Osteocyte (in vitro differentiated cells): Measurements from ENCODE around the gene MLX. TPM values are rescaled to one million over a fixed set of nuclear protein-coding genes. Genes with fewer than 3 reads are reported as not detected.

Source experiments
- DNase-seq: peaks from one replicate; pipeline ENCODE4 v3.0.0; 2021; ENCODE audit warnings: mixed read lengths; ENCODE audit not compliant: unreplicated experiment; ENCODE audit errors: extremely low spot score
- H3K27ac Mint-ChIP-seq: one replicate; pipeline ENCODE4 v1.8.0; 2021; ENCODE audit warnings: mild to moderate bottlenecking, mixed read lengths; ENCODE audit not compliant: unreplicated experiment
- H3K27me3 Mint-ChIP-seq: one replicate; pipeline ENCODE4 v1.8.0; 2021; ENCODE audit warnings: mixed read lengths; ENCODE audit not compliant: unreplicated experiment
- H3K36me3 Mint-ChIP-seq: one replicate; pipeline ENCODE4 v1.8.0; 2021; ENCODE audit warnings: mixed read lengths; ENCODE audit not compliant: unreplicated experiment
- H3K4me1 Mint-ChIP-seq: one replicate; pipeline ENCODE4 v1.8.0; 2021; ENCODE audit warnings: mixed read lengths; ENCODE audit not compliant: unreplicated experiment
- H3K4me3 Mint-ChIP-seq: one replicate; pipeline ENCODE4 v1.8.0; 2021; ENCODE audit warnings: mild to moderate bottlenecking, moderate library complexity, mixed read lengths; ENCODE audit not compliant: unreplicated experiment
- H3K9me3 Mint-ChIP-seq: one replicate; pipeline ENCODE4 v1.8.0; 2021; ENCODE audit warnings: mixed read lengths; ENCODE audit not compliant: unreplicated experiment
- long read RNA-seq: library from polyadenylated mRNA; unstranded; transcript quantifications from one replicate; pipeline ENCODE4 v2.0.0, GENCODE V29; 2021
- total RNA-seq: library from RNA; stranded (reverse); gene quantifications from 2 replicates; pipeline ENCODE4 v1.2.1, GENCODE V29; 2021
- TF ChIP-seq, protein P1 (sequence below): fragments of 200-600 bp; sonication (generic); IDR thresholded peaks from 2 replicates; pipeline ENCODE4 v1.5.0; 2021; ENCODE audit warnings: antibody characterized with exemption, mild to moderate bottlenecking, moderate library complexity

MLX gene
- total RNA-seq: 34.6 and 35.8 TPM in 2 replicates
- long read RNA-seq, transcript MLX-203 (8 exons, 2,428 nt): major isoform, 71 of 115 reads
- long read RNA-seq, transcript MLX-202 (7 exons, 2,334 nt): minor isoform, 19 of 115 reads
- long read RNA-seq, partial matches to known transcripts: 6 of 115 reads
- long read RNA-seq, other reads (novel, unspliced or antisense): 16 of 115 reads

DNA sequence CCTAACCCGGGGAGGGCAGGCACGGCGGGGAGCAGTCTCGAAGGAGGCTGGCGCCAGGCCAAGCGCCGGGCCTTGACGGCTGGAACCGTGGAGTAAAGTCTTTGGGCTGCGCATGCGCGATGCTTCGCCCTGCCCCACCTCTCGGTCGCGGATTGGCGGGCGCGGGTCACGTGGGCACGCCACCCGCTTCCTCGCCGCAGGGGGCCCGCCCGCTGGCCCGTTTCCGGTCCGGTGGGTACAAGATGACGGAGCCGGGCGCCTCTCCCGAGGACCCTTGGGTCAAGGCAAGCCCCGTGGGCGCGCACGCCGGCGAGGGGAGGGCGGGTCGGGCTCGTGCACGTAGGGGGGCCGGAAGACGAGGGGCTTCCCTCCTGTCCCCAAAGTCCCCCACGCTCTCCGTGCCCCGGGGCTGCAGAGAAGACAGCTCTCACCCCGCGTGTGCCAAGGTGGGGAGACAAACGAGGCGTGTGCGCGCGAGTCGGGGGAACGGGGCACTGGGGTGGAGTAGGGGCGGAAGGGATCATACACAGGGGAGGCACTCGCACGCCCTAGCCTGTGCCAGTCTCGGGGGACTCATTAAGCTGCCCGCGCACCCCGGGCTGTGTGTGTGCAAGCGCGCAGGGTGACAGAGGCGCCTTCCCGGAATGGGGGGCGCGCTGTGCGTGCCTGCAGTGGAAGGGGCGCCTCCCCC is at the start of gene MLX:
Gene MLX (plus strand): TSS at position 218 of the 691 bp plus-strand sequence. CDS start 25 bp downstream, at position 243.
- no peaks in the 10 kb centered on the region for H3K9me3 Mint-ChIP-seq
- H3K4me1 Mint-ChIP-seq: peaks cover 29% of the 10 kb centered on the region
- no peaks in the 10 kb centered on the region for H3K27me3 Mint-ChIP-seq
- DNase-seq: peak; percentile 98
- peak within 1 kb of the TSS; percentile 91 for H3K4me3 Mint-ChIP-seq
- TF ChIP-seq, protein P1, sequence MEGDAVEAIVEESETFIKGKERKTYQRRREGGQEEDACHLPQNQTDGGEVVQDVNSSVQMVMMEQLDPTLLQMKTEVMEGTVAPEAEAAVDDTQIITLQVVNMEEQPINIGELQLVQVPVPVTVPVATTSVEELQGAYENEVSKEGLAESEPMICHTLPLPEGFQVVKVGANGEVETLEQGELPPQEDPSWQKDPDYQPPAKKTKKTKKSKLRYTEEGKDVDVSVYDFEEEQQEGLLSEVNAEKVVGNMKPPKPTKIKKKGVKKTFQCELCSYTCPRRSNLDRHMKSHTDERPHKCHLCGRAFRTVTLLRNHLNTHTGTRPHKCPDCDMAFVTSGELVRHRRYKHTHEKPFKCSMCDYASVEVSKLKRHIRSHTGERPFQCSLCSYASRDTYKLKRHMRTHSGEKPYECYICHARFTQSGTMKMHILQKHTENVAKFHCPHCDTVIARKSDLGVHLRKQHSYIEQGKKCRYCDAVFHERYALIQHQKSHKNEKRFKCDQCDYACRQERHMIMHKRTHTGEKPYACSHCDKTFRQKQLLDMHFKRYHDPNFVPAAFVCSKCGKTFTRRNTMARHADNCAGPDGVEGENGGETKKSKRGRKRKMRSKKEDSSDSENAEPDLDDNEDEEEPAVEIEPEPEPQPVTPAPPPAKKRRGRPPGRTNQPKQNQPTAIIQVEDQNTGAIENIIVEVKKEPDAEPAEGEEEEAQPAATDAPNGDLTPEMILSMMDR: no peak
- peak within 1 kb of the TSS; percentile 92 for H3K27ac Mint-ChIP-seq
- peaks cover 20% of the 10 kb centered on the region for H3K36me3 Mint-ChIP-seq

DNA sequence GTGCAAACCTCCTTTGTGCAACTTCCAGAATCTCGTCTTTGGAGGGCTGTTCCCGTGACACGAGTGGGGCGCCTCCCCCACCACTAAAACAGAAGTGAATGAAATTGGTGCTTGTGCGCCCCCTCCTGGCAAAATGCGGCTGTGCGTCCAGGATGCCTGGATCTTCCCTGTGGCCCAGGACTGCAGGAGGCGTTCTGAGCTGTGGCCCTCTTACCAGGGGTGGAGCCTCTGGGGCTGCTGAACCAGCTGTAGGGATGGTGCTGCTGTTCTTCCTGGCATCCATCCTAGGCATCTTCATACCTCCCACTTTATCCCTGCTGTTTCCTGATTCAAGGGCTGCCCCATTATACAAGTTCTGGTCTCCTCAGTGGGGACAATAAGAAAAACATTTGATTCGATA is 49.4 kb upstream of the MLX start:
- Mint-ChIP-seq H3K9me3 (no peaks in the 10 kb centered on the region), H3K4me1 (peaks cover 65% of the 10 kb centered on the region), H3K4me3 (no peak overlapping the region), H3K27ac (peak overlapping the region; percentile 99), H3K36me3 (peaks cover 2% of the 10 kb centered on the region), H3K27me3 (no peaks in the 10 kb centered on the region)
- DNase-seq: peak; percentile 95
- TF ChIP-seq, protein P1: peak; percentile 96

DNA sequence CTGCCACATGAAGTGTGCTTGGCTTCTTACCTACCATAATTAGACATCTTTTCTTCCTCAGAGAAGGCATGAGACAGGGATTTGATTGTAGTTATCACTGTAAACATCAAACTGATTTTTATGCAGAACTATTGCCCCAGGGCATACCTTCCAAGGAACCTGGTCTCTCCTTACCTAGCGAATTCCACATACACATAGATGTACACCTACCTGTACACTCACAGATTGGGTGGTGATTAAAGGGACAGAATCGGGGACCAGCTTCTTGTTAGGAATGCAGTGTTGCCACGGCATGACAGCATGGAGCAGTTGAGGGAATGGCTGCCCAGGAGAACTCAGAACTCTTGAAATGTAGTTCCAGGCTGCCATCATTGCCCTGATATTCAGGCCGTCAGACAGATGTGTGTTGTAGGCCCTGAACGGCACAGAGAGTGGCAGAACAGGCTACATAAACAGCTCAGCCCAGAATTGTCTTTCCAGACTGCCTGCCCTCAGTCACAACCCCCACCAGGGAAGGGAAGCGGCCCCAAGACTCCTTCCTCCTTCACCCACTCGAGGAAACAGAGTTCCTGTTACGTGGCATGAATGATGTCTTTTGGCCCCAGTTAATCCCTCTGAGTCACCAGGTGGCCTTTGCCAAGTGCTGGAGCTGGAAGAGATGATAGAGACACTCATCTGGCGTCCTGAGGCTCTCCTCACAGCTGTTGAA is 48.7 kb upstream of the MLX start:
- peak overlapping the region; percentile 99 for H3K27ac Mint-ChIP-seq
- H3K4me3 Mint-ChIP-seq: no peak overlapping the region
- TF ChIP-seq, protein P1: no peak
- H3K27me3 Mint-ChIP-seq: no peaks in the 10 kb centered on the region
- peaks cover 66% of the 10 kb centered on the region for H3K4me1 Mint-ChIP-seq
- peaks cover 2% of the 10 kb centered on the region for H3K36me3 Mint-ChIP-seq
- no peak for DNase-seq
- H3K9me3 Mint-ChIP-seq: no peaks in the 10 kb centered on the region

GRCh38 chr17:42518755-42519545 is 48.0 kb upstream of the MLX start:
- no peaks in the 10 kb centered on the region for H3K9me3 Mint-ChIP-seq
- H3K27ac Mint-ChIP-seq: peak overlapping the region; percentile 99
- no peaks in the 10 kb centered on the region for H3K36me3 Mint-ChIP-seq
- H3K4me3 Mint-ChIP-seq: peak overlapping the region; percentile 52
- no peaks in the 10 kb centered on the region for H3K27me3 Mint-ChIP-seq
- DNase-seq: no peak
- TF ChIP-seq, protein P1: no peak
- peaks cover 68% of the 10 kb centered on the region for H3K4me1 Mint-ChIP-seq
